Neuronal stem cell (in vitro differentiated cells): ENCODE data around the gene RCAN3.
"Not testable (repeated sequence)": the region's sequence is repeated elsewhere in the genome, so short reads cannot be mapped to it uniquely, and the experiment has no call there.

Source experiments
- DNase-seq: peaks from one replicate; pipeline ENCODE4 v3.0.0-alpha.2; 2013; ENCODE audit warnings: low spot score
- H2AFZ ChIP-seq: one replicate; pipeline ENCODE4 v1.6.1; 2013; ENCODE audit warnings: mild to moderate bottlenecking, low read length, inconsistent platforms
- H2AK5ac ChIP-seq: 2 replicates; pipeline ENCODE4 v1.6.1; 2013; ENCODE audit warnings: low read depth, mild to moderate bottlenecking, inconsistent platforms, low read length, moderate library complexity, mixed read lengths
- H2BK120ac ChIP-seq: 2 replicates; pipeline ENCODE4 v1.6.1; 2013; ENCODE audit warnings: low read depth, mild to moderate bottlenecking, inconsistent platforms, low read length, moderate library complexity, mixed read lengths
- H2BK12ac ChIP-seq: one replicate; pipeline ENCODE4 v1.6.1; 2013; ENCODE audit warnings: low read length, inconsistent platforms
- H2BK15ac ChIP-seq: 2 replicates; pipeline ENCODE4 v1.6.1; 2013; ENCODE audit warnings: mild to moderate bottlenecking, low read length, inconsistent platforms, mixed read lengths
- H2BK5ac ChIP-seq: one replicate; pipeline ENCODE4 v1.6.1; 2013; ENCODE audit warnings: inconsistent platforms, mild to moderate bottlenecking, low read length, moderate library complexity
- H3K14ac ChIP-seq: one replicate; pipeline ENCODE4 v1.6.1; 2013; ENCODE audit warnings: low read length, inconsistent platforms
- H3K18ac ChIP-seq: 2 replicates; pipeline ENCODE4 v1.6.1; 2013; ENCODE audit warnings: low read length, inconsistent platforms
- H3K23ac ChIP-seq: 2 replicates; pipeline ENCODE4 v1.6.1; 2013; ENCODE audit warnings: low read depth, mild to moderate bottlenecking, mixed read lengths, low read length, inconsistent platforms; ENCODE audit not compliant: poor library complexity
- H3K27ac ChIP-seq: replicated peaks from 3 replicates; pipeline ENCODE4 v1.5.1; 2013; ENCODE audit warnings: low read length, inconsistent platforms
- H3K27me3 ChIP-seq, 3 experiments: 2 replicates each; pipeline ENCODE4 v1.6.1; 2013; ENCODE audit warnings: low read length in 3 of 3, mild to moderate bottlenecking in 2 of 3, inconsistent platforms in 1 of 3, low read depth in 1 of 3, mixed read lengths in 1 of 3, moderate library complexity in 1 of 3; ENCODE audit not compliant: control insufficient read depth in 3 of 3, insufficient read depth in 3 of 3
- H3K36me3 ChIP-seq, 2 donors: replicated peaks in 1 of 2; 2 replicates each; pipeline ENCODE4 v1.6.1; 2013; ENCODE audit warnings: low read length in 2 of 2; ENCODE audit not compliant: control insufficient read depth in 2 of 2, insufficient read depth in 2 of 2
- H3K4ac ChIP-seq: 2 replicates; pipeline ENCODE4 v1.6.1; 2013; ENCODE audit warnings: inconsistent platforms, mild to moderate bottlenecking, low read length, moderate library complexity
- H3K4me1 ChIP-seq, 2 donors: 1 replicate in 1 of 2; 2 replicates in 1 of 2; pipeline ENCODE4 v1.6.1; 2013; ENCODE audit warnings: low read length in 2 of 2, low read depth in 1 of 2; ENCODE audit not compliant: control insufficient read depth in 2 of 2, insufficient read depth in 1 of 2
- H3K4me2 ChIP-seq: one replicate; pipeline ENCODE4 v1.6.1; 2013; ENCODE audit warnings: mild to moderate bottlenecking, low read length, inconsistent platforms; ENCODE audit not compliant: insufficient read depth, poor library complexity, severe bottlenecking
- H3K4me3 ChIP-seq, 2 donors: 2 replicates each; pipeline ENCODE4 v1.5.1; 2013; ENCODE audit warnings: low read length in 2 of 2, mild to moderate bottlenecking in 2 of 2, inconsistent platforms in 1 of 2, moderate library complexity in 1 of 2
- H3K79me1 ChIP-seq: one replicate; pipeline ENCODE4 v1.6.1; 2013; ENCODE audit warnings: low read depth, mild to moderate bottlenecking, inconsistent platforms, low read length, moderate library complexity
- H3K9ac ChIP-seq: one replicate; pipeline ENCODE4 v1.6.1; 2013; ENCODE audit warnings: mild to moderate bottlenecking, low read depth, low read length, inconsistent platforms; ENCODE audit not compliant: poor library complexity
- H3K9me3 ChIP-seq, 2 donors: replicated peaks in 1 of 2; 2 replicates each; pipeline versions ENCODE3 to v1.6.1; 2013; ENCODE audit warnings: low read length in 2 of 2, mild to moderate bottlenecking in 2 of 2, inconsistent platforms in 1 of 2, low read depth in 1 of 2, mixed read lengths in 1 of 2, moderate library complexity in 1 of 2; ENCODE audit not compliant: control insufficient read depth in 2 of 2, insufficient read depth in 1 of 2
- H4K8ac ChIP-seq: one replicate; pipeline ENCODE4 v1.6.1; 2013; ENCODE audit warnings: low read depth, mild to moderate bottlenecking, inconsistent platforms, low read length, moderate library complexity
- H4K91ac ChIP-seq: one replicate; pipeline ENCODE4 v1.6.1; 2013; ENCODE audit warnings: low read length, low read depth, mild to moderate bottlenecking, inconsistent platforms; ENCODE audit not compliant: poor library complexity
- WGBS, 2 donors: extraction: QIAGEN DNeasy Blood & Tissue Kit; methylation state at CpG; one replicate each; pipeline ENCODE4 v1.1.7; 2013; ENCODE audit warnings: missing lambda C conversion rate in 2 of 2, mixed read lengths in 1 of 2; ENCODE audit not compliant: insufficient read length in 2 of 2, insufficient replicate concordance in 1 of 2; ENCODE audit errors: extremely low coverage in 2 of 2; 5-methylcytosine and 5-hydroxymethylcytosine counted together

Gene RCAN3

GRCh38 chr1:24513706-24514105, 11.1 kb downstream of the RCAN3 start:
- Histone ChIP-seq H3K14ac (no peak overlapping the region), H3K36me3 (no peaks in the 10 kb centered on the region), H3K4me2 (no peak overlapping the region), H3K4ac (no peak overlapping the region), H3K4me3 (no peak overlapping the region), H2BK5ac (no peak overlapping the region), H3K18ac (no peak overlapping the region), H3K4me1 (peaks cover 0 to 1% of the 10 kb centered on the region in 2 donors), H3K9ac (no peak overlapping the region), H3K23ac (no peak overlapping the region), H3K79me1 (no peaks in the 10 kb centered on the region), H3K9me3 (no peaks in the 10 kb centered on the region), H2BK15ac (no peak overlapping the region), H2AFZ (no peak overlapping the region), H2BK120ac (no peak overlapping the region), H3K27ac (no peak overlapping the region), H2AK5ac (no peak overlapping the region), H2BK12ac (no peak overlapping the region), H4K8ac (no peak overlapping the region), H4K91ac (no peak overlapping the region), H3K27me3 (peaks cover 0 to 6% (median 0%) of the 10 kb centered on the region in 3 experiments)
- DNase-seq: no peak
- WGBS, 2 donors: no CpG with 5 or more reads among the region's 2 CpGs

- H3K27ac ChIP-seq: no peak overlapping the region
- H2BK15ac ChIP-seq: no peak overlapping the region
- H3K23ac ChIP-seq: no peak overlapping the region
- H3K4me1 ChIP-seq: peaks cover 0 to 1% of the 10 kb centered on the region in 2 donors
- H2AK5ac ChIP-seq: no peak overlapping the region
- H4K8ac ChIP-seq: no peak overlapping the region
- no peaks in the 10 kb centered on the region for H3K36me3 ChIP-seq
- H2AFZ ChIP-seq: no peak overlapping the region
- no peak overlapping the region for H3K9ac ChIP-seq
- H2BK120ac ChIP-seq: no peak overlapping the region
- H3K9me3 ChIP-seq: no peaks in the 10 kb centered on the region
- H3K27me3 ChIP-seq: peaks cover 0 to 6% (median 0%) of the 10 kb centered on the region in 3 experiments
- H2BK12ac ChIP-seq: no peak overlapping the region
- H3K4me2 ChIP-seq: no peak overlapping the region
- H4K91ac ChIP-seq: no peak overlapping the region
- no peak overlapping the region for H3K18ac ChIP-seq
- no peak overlapping the region for H3K4me3 ChIP-seq
- H3K4ac ChIP-seq: no peak overlapping the region
- no peak for DNase-seq
- no CpG with 5 or more reads among the region's 5 CpGs for WGBS, 2 donors
- no peaks in the 10 kb centered on the region for H3K79me1 ChIP-seq
- no peak overlapping the region for H2BK5ac ChIP-seq
- no peak overlapping the region for H3K14ac ChIP-seq
Observed at GRCh38 chr1:24514946-24515345, 12.3 kb downstream of the RCAN3 start.

- H2BK15ac ChIP-seq, H3K27ac ChIP-seq, DNase-seq, H2AFZ ChIP-seq, H2BK12ac ChIP-seq, H2BK5ac ChIP-seq, H3K4me1 ChIP-seq, H2BK120ac ChIP-seq, H3K18ac ChIP-seq, H4K8ac ChIP-seq, H3K4ac ChIP-seq, H2AK5ac ChIP-seq, H3K23ac ChIP-seq, H3K14ac ChIP-seq, H3K9ac ChIP-seq, H3K79me1 ChIP-seq, H3K36me3 ChIP-seq, H3K9me3 ChIP-seq, H3K4me2 ChIP-seq, H3K27me3 ChIP-seq, H4K91ac ChIP-seq: not testable (repeated sequence)
- peak overlapping the region in 1 of 2 donors; percentile 63 for H3K4me3 ChIP-seq
- WGBS, 2 donors: no CpG with 5 or more reads among the region's 14 CpGs
Observed at GRCh38 chr1:24515671-24516209, 13.1 kb downstream of the RCAN3 start.

DNA sequence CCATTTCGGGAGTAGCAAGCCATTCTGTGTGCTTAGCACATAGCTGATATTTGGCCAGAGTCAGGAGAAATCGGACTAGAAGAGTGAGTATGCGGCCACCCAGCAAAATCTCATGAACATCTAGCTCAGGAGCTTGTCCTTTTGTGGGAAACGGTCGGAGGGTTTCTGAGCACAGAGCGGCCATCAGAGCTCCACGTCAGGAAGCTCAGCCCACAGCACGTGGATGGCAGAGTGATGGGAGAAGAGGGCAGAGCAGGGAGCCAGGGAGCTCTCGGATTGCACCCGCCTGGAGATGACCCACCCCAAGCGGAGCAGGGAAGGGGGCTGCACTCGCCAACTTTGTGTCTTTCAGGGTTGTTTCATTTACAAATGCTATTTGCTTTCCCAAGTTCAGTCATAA, 13.9 kb downstream of the RCAN3 start:
- Histone ChIP-seq H3K4me2 (no peak overlapping the region), H2AK5ac (peak overlapping the region; percentile 9), H2AFZ (no peak overlapping the region), H3K27me3 (peaks cover 0 to 6% (median 0%) of the 10 kb centered on the region in 3 experiments), H3K23ac (no peak overlapping the region), H3K4me3 (no peak overlapping the region), H3K18ac (no peak overlapping the region), H3K4me1 (peaks cover 0 to 1% of the 10 kb centered on the region in 2 donors), H3K9ac (no peak overlapping the region), H2BK5ac (no peak overlapping the region), H3K36me3 (no peaks in the 10 kb centered on the region), H3K9me3 (no peaks in the 10 kb centered on the region), H3K27ac (no peak overlapping the region), H4K8ac (no peak overlapping the region), H2BK120ac (no peak overlapping the region), H3K79me1 (no peaks in the 10 kb centered on the region), H3K4ac (no peak overlapping the region), H4K91ac (no peak overlapping the region), H3K14ac (no peak overlapping the region), H2BK15ac (no peak overlapping the region), H2BK12ac (no peak overlapping the region)
- no CpG with 5 or more reads among the region's 12 CpGs for WGBS, 2 donors
- no peak for DNase-seq
